Cardiac muscle cell (in vitro differentiated cells and primary cell): Measurements from ENCODE around the gene SYNPO2. TPM values are rescaled to one million over a fixed set of nuclear protein-coding genes. Genes with fewer than 3 reads are reported as not detected.

ENCODE experiments used
- DNase-seq, 2 donors: peaks; one replicate each; pipeline versions ENCODE4 v3.0.0 to v3.0.0-alpha.2; 2010 to 2017; ENCODE audit warnings: low read depth in 1 of 2, low spot score in 1 of 2
- H3K27ac ChIP-seq: fragments of 200-600 bp; sonication (generic); 2 replicates; pipeline ENCODE4 v1.5.1; 2016
- H3K27me3 ChIP-seq: fragments of 200-600 bp; sonication (generic); 2 replicates; pipeline ENCODE4 v1.6.0; 2016; ENCODE audit warnings: control low read depth
- H3K36me3 ChIP-seq: fragments of 200-600 bp; sonication (generic); 2 replicates; pipeline ENCODE4 v1.5.1; 2016; ENCODE audit warnings: control low read depth
- H3K4me1 ChIP-seq: fragments of 200-600 bp; sonication (generic); 2 replicates; pipeline ENCODE4 v1.8.1; 2017; ENCODE audit warnings: low read depth, mild to moderate bottlenecking, mixed run types
- H3K4me3 ChIP-seq: fragments of 200-600 bp; sonication (generic); 2 replicates; pipeline ENCODE4 v1.5.1; 2016; ENCODE audit warnings: mild to moderate bottlenecking
- H3K9me3 ChIP-seq: fragments of 200-600 bp; sonication (generic); 2 replicates; pipeline ENCODE4 v1.5.1; 2017; ENCODE audit warnings: low read depth, mild to moderate bottlenecking, control low read depth
- CTCF ChIP-seq: IDR thresholded peaks from 2 replicates; pipeline ENCODE4 v1.5.1; 2012; ENCODE audit warnings: low read depth, mild to moderate bottlenecking, low read length
- polyA plus RNA-seq: library from polyadenylated mRNA; unstranded; fragments of >200 nt; fragmentation: Nextera tagmentation; extraction: Ambion mirVana; gene quantifications from 2 replicates; pipeline ENCODE4 v1.2.1, GENCODE V29; 2016
- total RNA-seq: library from RNA; depleted of rRNA; stranded (reverse); fragments of >200 nt; gene quantifications from 2 replicates; pipeline ENCODE4 v1.2.3, GENCODE V29; 2016

The SYNPO2 gene
- total and polyA plus RNA-seq, 2 experiments from 2014 or later: 14.7 to 35.6 TPM

- TF ChIP-seq CTCF: no peak
- peak in 1 of 2 donors; percentile 93 for DNase-seq
- Histone ChIP-seq H3K36me3 (no peaks in the 10 kb centered on the region), H3K27ac (no peak overlapping the region), H3K4me1 (peaks cover 29% of the 10 kb centered on the region), H3K9me3 (no peaks in the 10 kb centered on the region), H3K27me3 (no peaks in the 10 kb centered on the region), H3K4me3 (no peak overlapping the region)
These were observed 76.3 kb downstream of the SYNPO2 start for GRCh38 chr4:118964891-118965411.

- peak in 1 of 2 donors; percentile 90 for DNase-seq
- Histone ChIP-seq H3K4me3 (no peak overlapping the region), H3K27ac (peak overlapping the region; percentile 84), H3K9me3 (no peaks in the 10 kb centered on the region), H3K27me3 (no peaks in the 10 kb centered on the region), H3K4me1 (peaks cover 29% of the 10 kb centered on the region), H3K36me3 (no peaks in the 10 kb centered on the region)
- TF ChIP-seq CTCF: no peak
These were observed 78.7 kb downstream of the SYNPO2 start for GRCh38 chr4:118967393-118967792.

- no peaks in the 10 kb centered on the region for H3K36me3 ChIP-seq
- DNase-seq: peak; percentile 83 to 95
- H3K4me3 ChIP-seq: no peak overlapping the region
- peaks cover 29% of the 10 kb centered on the region for H3K4me1 ChIP-seq
- TF ChIP-seq CTCF: no peak
- H3K27ac ChIP-seq: peak overlapping the region; percentile 84
- no peaks in the 10 kb centered on the region for H3K9me3 ChIP-seq
- no peaks in the 10 kb centered on the region for H3K27me3 ChIP-seq
These were observed 79.4 kb downstream of the SYNPO2 start for GRCh38 chr4:118968005-118968404.

GRCh38 chr4:118968813-118969212 lies 80.2 kb downstream of the SYNPO2 start:
- Histone ChIP-seq H3K27me3 (no peaks in the 10 kb centered on the region), H3K4me1 (peaks cover 29% of the 10 kb centered on the region), H3K9me3 (no peaks in the 10 kb centered on the region), H3K4me3 (no peak overlapping the region), H3K36me3 (no peaks in the 10 kb centered on the region), H3K27ac (peak overlapping the region; percentile 84)
- no peak for DNase-seq
- no peak for TF ChIP-seq CTCF

- peak; percentile 67 to 80 for DNase-seq
- Histone ChIP-seq H3K4me3 (no peak overlapping the region), H3K4me1 (peaks cover 29% of the 10 kb centered on the region), H3K9me3 (no peaks in the 10 kb centered on the region), H3K27ac (no peak overlapping the region), H3K36me3 (no peaks in the 10 kb centered on the region), H3K27me3 (no peaks in the 10 kb centered on the region)
- peak; percentile 64 for TF ChIP-seq CTCF
These were observed 80.7 kb downstream of the SYNPO2 start for GRCh38 chr4:118969359-118969758.
